Measurements from ENCODE around the gene PPP1CB.
"Not testable (repeated sequence)": the region's sequence is repeated elsewhere in the genome, so short reads cannot be mapped to it uniquely, and the experiment has no call there.

Gene PPP1CB

DNA sequence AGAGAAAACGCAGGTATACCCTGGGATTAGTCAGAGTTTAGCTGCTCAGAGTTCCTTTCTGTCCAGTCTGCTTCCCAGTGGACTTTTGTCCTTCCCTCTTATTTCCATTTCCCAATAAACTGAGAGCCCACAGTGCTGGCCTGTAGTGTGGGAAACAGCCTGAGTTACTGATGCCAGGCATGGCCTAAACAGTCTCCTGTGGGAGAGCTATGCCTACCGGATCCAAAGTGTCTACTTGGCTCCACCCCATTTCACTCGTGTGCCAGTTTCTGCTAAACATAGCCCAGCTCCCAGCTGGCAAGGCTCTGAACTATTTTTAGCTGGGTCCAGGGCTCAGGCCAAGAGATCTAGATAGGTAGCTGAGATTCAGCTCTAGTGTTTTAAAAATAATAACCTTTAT is 15.6 kb upstream of the PPP1CB start:
- ChIA-PET POLR2A (no interaction called here), CTCF (interaction anchor here (1.0 to 1.9 kb wide), 2 partner anchors 16 to 169 kb away, joined by 4 read pairs; no protein-coding TSS in a partner anchor)
- no peak for DNase-seq (ENCODE audit: low read depth, low spot score)
- no peak overlapping the region for H3K4me3 ChIP-seq (ENCODE audit: low read depth, low read length)
- TF ChIP-seq, protein P1, sequence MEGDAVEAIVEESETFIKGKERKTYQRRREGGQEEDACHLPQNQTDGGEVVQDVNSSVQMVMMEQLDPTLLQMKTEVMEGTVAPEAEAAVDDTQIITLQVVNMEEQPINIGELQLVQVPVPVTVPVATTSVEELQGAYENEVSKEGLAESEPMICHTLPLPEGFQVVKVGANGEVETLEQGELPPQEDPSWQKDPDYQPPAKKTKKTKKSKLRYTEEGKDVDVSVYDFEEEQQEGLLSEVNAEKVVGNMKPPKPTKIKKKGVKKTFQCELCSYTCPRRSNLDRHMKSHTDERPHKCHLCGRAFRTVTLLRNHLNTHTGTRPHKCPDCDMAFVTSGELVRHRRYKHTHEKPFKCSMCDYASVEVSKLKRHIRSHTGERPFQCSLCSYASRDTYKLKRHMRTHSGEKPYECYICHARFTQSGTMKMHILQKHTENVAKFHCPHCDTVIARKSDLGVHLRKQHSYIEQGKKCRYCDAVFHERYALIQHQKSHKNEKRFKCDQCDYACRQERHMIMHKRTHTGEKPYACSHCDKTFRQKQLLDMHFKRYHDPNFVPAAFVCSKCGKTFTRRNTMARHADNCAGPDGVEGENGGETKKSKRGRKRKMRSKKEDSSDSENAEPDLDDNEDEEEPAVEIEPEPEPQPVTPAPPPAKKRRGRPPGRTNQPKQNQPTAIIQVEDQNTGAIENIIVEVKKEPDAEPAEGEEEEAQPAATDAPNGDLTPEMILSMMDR (IDR thresholded peaks at IDR 0.05; ENCODE audit: insufficient read depth, low read length, missing control alignments) = no peak

DNA sequence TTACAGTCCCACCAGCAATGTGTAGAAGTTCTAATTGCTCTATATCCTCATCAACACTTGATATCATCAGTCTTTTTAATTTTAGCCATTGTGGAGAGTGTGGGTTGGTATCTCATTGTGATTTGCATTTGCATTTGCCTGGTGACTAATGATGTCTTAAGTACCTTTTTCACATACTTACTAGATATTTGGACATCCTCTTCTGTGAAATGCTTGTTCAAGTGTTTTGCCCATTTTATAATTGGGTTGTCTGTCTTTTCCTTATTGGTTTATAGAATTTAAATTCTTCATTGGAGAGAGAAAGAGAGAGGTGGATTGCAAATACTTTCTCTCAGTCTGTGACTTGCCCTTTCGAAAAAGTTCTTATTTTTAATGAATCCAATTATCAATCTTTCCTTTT is 14.0 kb upstream of the PPP1CB start:
- no peak for DNase-seq (ENCODE audit: low read depth, low spot score)
- TF ChIP-seq, protein P1 (IDR thresholded peaks at IDR 0.05; ENCODE audit: insufficient read depth, low read length, missing control alignments) = no peak
- no peak overlapping the region for H3K4me3 ChIP-seq (ENCODE audit: low read depth, low read length)
- ChIA-PET CTCF (interaction anchor here (0.6 kb wide), 1 partner anchor 171 kb away, joined by 3 read pairs; no protein-coding TSS in a partner anchor), POLR2A (no interaction called here)

DNA sequence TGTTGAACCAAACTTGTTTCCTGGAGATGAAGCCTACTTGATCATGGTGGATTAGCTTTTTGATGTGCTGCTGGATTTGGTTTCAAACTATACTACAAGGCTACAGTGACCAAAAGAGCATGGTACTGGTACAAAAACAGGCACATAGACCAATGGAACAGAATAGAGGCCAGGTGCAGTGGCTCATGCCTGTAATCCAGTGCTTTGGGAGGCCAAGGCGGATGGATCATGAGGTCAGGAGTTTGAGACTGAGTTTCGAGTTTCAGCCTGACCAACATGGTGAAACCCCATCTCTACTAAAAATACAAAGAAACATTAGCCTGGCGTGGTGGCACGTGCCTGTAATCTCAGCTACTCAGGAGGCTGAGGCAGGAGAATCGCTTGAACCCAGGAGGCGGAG is 9.0 kb upstream of the PPP1CB start:
- DNase-seq (ENCODE audit: low read depth, low spot score); CTCF ChIA-PET; H3K4me3 ChIP-seq (ENCODE audit: low read depth, low read length); POLR2A ChIA-PET: not testable (repeated sequence)

DNA sequence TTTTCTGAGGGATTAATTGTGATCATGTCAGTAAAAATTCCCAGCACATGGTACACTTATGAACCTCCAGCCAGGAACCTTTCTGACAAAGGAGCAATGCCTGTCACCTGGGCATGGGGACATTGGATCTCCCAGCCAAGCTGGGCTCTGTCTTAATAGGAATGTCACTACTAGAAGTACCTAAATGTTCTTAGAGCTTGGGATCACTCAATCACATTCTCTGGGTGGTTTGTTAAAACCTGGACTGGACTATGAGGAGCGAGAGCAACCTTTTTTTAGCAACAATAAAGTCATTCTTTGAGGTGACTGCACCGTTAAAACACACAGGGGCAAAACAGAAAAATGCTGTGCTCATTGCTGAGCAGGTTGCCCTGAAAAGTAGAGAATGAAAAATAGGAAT is 6.4 kb upstream of the PPP1CB start:
- no peak for DNase-seq (ENCODE audit: low read depth, low spot score)
- TF ChIP-seq, protein P1 (IDR thresholded peaks at IDR 0.05; ENCODE audit: insufficient read depth, low read length, missing control alignments) = no peak
- ChIA-PET CTCF (interaction anchor here (1.0 kb wide), 1 partner anchor 178 kb away, joined by 3 read pairs; no protein-coding TSS in a partner anchor), POLR2A (no interaction called here)
- H3K4me3 ChIP-seq (ENCODE audit: low read depth, low read length) = no peak overlapping the region

DNA sequence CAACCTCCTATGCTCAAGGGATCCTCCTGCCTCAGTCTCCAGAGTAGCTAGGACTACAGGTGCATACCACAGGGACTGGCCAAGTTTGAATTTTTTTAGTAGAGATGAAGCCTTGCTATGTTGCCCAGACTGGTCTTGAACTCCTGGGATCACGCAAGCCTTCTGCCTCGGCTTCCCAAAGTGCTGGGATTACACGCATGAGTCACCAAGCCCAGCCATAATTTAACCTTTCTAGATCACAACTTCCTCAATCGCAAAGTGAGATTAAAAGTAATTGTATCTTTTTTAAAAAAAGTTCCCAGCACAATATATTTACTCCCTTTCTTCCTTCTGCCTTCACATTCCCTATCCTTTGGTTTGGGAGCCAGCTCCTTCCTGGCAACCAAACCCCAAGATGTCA is 5.8 kb upstream of the PPP1CB start:
- TF ChIP-seq, protein P1 (IDR thresholded peaks at IDR 0.05; ENCODE audit: insufficient read depth, low read length, missing control alignments) = no peak
- ChIA-PET POLR2A (no interaction called here), CTCF (no interaction called here)
- no peak for DNase-seq (ENCODE audit: low read depth, low spot score)
- H3K4me3 ChIP-seq (ENCODE audit: low read depth, low read length) = no peak overlapping the region

DNA sequence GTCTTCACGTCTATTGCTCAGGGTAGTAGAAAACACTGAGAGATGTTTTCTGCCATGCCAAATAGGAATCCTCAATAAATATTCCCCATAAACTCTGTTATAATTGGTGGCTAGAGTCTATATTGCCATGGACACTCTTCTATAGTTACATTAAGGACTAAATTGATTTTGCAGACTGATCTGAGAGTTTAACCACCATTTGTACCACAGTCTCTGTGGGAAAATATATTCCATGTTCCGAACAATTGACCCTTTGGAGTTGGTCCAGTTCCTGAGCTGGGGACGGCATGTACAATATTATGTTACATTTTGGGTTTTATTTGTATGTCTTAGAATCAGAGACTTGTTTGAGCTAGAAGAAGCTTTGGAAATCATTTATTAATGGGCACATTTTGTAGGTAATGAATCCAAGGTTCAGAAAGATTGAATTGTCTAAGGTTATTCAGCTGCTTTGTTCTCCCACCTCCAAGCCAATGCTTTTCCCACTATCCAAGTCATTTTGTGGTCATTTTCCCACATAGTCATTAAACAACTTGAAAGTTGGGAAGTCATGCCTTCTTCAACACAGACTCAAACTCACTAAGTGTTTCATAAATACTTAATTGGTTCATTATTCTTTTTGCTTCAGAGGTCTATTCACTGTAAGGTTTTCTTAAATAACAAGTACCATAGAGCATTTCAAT is 5.1 kb upstream of the PPP1CB start:
- ChIA-PET CTCF (interaction anchor here (2.3 to 12.6 kb wide), 2 partner anchors 152 to 180 kb away, joined by 8 to 151 read pairs; no protein-coding TSS in a partner anchor), POLR2A (no interaction called here)
- DNase-seq (ENCODE audit: low read depth, low spot score) = no peak
- TF ChIP-seq, protein P1 (IDR thresholded peaks at IDR 0.05; ENCODE audit: insufficient read depth, low read length, missing control alignments) = no peak
- no peak overlapping the region for H3K4me3 ChIP-seq (ENCODE audit: low read depth, low read length)

DNA sequence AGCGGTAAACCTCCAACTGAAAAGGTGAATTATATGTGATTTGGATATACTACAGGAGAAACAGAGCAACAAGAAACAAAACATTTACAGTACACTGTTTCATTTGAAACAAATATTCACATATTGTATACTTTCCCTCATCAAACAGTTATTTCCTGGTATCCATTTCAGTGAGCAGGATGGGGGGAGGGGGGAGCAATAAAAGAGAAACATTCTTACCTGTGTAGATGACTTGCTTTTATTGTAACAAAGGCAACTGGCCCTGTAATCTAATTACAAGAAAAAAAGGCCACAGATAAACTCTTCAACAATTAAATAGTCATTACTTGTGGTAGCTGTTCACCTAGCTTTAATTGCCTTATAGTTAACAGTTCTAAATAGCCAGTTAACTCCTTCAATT is 3.9 kb upstream of the PPP1CB start:
- CTCF ChIA-PET = interaction anchor here (2.3 to 12.6 kb wide), 2 partner anchors 153 to 181 kb away, joined by 8 to 151 read pairs; no protein-coding TSS in a partner anchor
- POLR2A ChIA-PET = no interaction called here
- TF ChIP-seq, protein P1 (IDR thresholded peaks at IDR 0.05; ENCODE audit: insufficient read depth, low read length, missing control alignments) = no peak
- H3K4me3 ChIP-seq (ENCODE audit: low read depth, low read length) = no peak overlapping the region
- no peak for DNase-seq (ENCODE audit: low read depth, low spot score)

All from AG04449 (cell line).